ENCODE data around the gene FRMD1. TPM values are rescaled to one million over a fixed set of nuclear protein-coding genes. Genes with fewer than 3 reads are reported as not detected.

The FRMD1 gene
- total and polyA plus RNA-seq, 2 of the 8 experiments (the other 6 are each of a cell fraction or from before 2014, with no cell fraction given), result 0.36 TPM; not detected in 1

- no peak for FAIRE-seq
- no peaks in the 10 kb centered on the region for H3K27me3 ChIP-seq (replicated peaks in 1 of 4; ENCODE audit: control insufficient read depth in 3 of 4, extremely low read depth in 1 of 4, insufficient read depth in 3 of 4, low read length in 3 of 4)
- no peak overlapping the region for H2BK15ac ChIP-seq (ENCODE audit: low read length)
- H2AK5ac ChIP-seq (ENCODE audit: low read depth, low read length), result no peak overlapping the region
- H3K9ac ChIP-seq (replicated peaks in 1 of 4; ENCODE audit: extremely low read depth in 1 of 4, low read depth in 3 of 4, low read length in 3 of 4), result no peak overlapping the region
- peaks cover 0 to 3% (median 2%) of the 10 kb centered on the region in 4 experiments; a peak in 4 of 7 replicates for H3K4me1 ChIP-seq (replicated peaks in 1 of 4; ENCODE audit: control insufficient read depth in 3 of 4, insufficient read depth in 4 of 4, low read length in 3 of 4)
- no peaks in the 10 kb centered on the region for H3K79me2 ChIP-seq (ENCODE audit: control insufficient read depth in 1 of 2, insufficient read depth in 2 of 2, low read length in 2 of 2)
- WGBS, 2 experiments (ENCODE audit: extremely low coverage in 1 of 2, insufficient coverage in 1 of 2, insufficient read length in 1 of 2, insufficient replicate concordance in 2 of 2, low coverage in 1 of 2, low lambda C conversion rate in 2 of 2, missing lambda C conversion rate in 1 of 2), result 88% methylated on average over 9 of the region's 9 CpGs; no CpG with 5 or more reads in 1 of the 2 experiments
- no peak overlapping the region for H3K56ac ChIP-seq (replicated peaks; ENCODE audit: insufficient read length, low read depth, low read length)
- no peak overlapping the region for H2BK120ac ChIP-seq (replicated peaks; ENCODE audit: low read depth, low read length)
- no peak overlapping the region for H3K27ac ChIP-seq (ENCODE audit: low read depth, low read length)
- H3K36me3 ChIP-seq (ENCODE audit: control insufficient read depth in 2 of 4, insufficient read depth in 4 of 4, low read length in 3 of 4), result no peaks in the 10 kb centered on the region
- H4K20me1 ChIP-seq (replicated peaks in 1 of 2; ENCODE audit: control insufficient read depth in 1 of 2, insufficient read depth in 2 of 2, low read length in 2 of 2), result peaks cover 0 to 3% of the 10 kb centered on the region in 2 experiments
- no peak overlapping the region for H3K4me2 ChIP-seq (ENCODE audit: insufficient read depth in 1 of 2, low read depth in 2 of 2, low read length in 2 of 2)
- CTCF ChIA-PET (ENCODE audit: partially characterized antibody), result interaction anchor here (0.6 to 1.7 kb wide), 4 partner anchors 10 to 196 kb away, joined by 3 to 7 read pairs (median 4); no protein-coding TSS in a partner anchor
- DNase-seq (ENCODE audit: low read depth in 1 of 2, low spot score in 2 of 2), result no peak
- no peaks in the 10 kb centered on the region for H3K9me3 ChIP-seq (ENCODE audit: insufficient read depth in 2 of 2, low read depth in 1 of 2, low read length in 1 of 2)
- H3K4ac ChIP-seq (replicated peaks; ENCODE audit: insufficient read length, low read depth, low read length), result no peak overlapping the region
- POLR2A ChIA-PET (ENCODE audit: partially characterized antibody), result no interaction called here
- H3K23me2 ChIP-seq (ENCODE audit: low read depth, low read length), result peaks cover 6% of the 10 kb centered on the region; the same call in 1 of the 2 replicates
- H4K91ac ChIP-seq (replicated peaks; ENCODE audit: insufficient read length, low read length), result no peak overlapping the region
- no peak overlapping the region for H3K14ac ChIP-seq (ENCODE audit: insufficient read length)
- no peak overlapping the region for H2BK20ac ChIP-seq (ENCODE audit: low read length)
- H3K4me3 ChIP-seq (ENCODE audit: extremely low read depth in 1 of 4, insufficient read depth in 2 of 4, low read depth in 3 of 4, low read length in 4 of 4), result no peak overlapping the region
- no peak overlapping the region for H3K23ac ChIP-seq (ENCODE audit: insufficient read length)
- no peak overlapping the region for H2BK12ac ChIP-seq (ENCODE audit: low read depth, low read length)
- H4K5ac ChIP-seq (ENCODE audit: insufficient read length, low read depth, low read length), result no peak overlapping the region
- no peak overlapping the region for H4K8ac ChIP-seq (ENCODE audit: extremely low read depth, insufficient read depth, low read length)
- no peaks in the 10 kb centered on the region for H3K79me1 ChIP-seq (ENCODE audit: low read depth, low read length)
- no peak overlapping the region for H2BK5ac ChIP-seq (ENCODE audit: low read depth, low read length)
- H2AFZ ChIP-seq (ENCODE audit: low read length), result no peak overlapping the region
- H3K18ac ChIP-seq (ENCODE audit: extremely low read depth, low read length), result no peak overlapping the region
- no peak for TF ChIP-seq HDAC6 (IDR thresholded peaks at IDR 0.05; ENCODE audit: low read depth, low read length)
- no peak for TF ChIP-seq CHD1 (IDR thresholded peaks at IDR 0.05; ENCODE audit: low read depth, low read length)
- no peak for TF ChIP-seq SIX5 (IDR thresholded peaks at IDR 0.05; ENCODE audit: low read depth, low read length)
- no peak for TF ChIP-seq CTCF (IDR thresholded peaks at IDR 0.05; ENCODE audit: control extremely low read depth in 1 of 3, insufficient read depth in 1 of 3, low read depth in 1 of 3, low read length in 3 of 3)
Measured at GRCh38 chr6:168122521-168122920, 43.5 kb upstream of the FRMD1 start.
